Prostate gland (tissue), 2 donors: ENCODE measurements around the gene OR2T27. TPM values are rescaled to one million over a fixed set of nuclear protein-coding genes. Genes with fewer than 3 reads are reported as not detected.

Source experiments
- DNase-seq: peaks from one replicate; pipeline ENCODE4 v3.0.0-alpha.2; 2019; ENCODE audit warnings: low spot score
- H3K27ac ChIP-seq, 2 donors: fragments of 200-600 bp; sonication (generic); 2 replicates each; pipeline ENCODE4 v1.5.1; 2017 to 2019
- H3K27me3 ChIP-seq: fragments of 200-600 bp; sonication (generic); replicated peaks from 2 replicates; pipeline ENCODE4 v1.5.1; 2019; ENCODE audit not compliant: insufficient read depth
- H3K36me3 ChIP-seq, 2 donors: fragments of 200-600 bp; sonication (generic); 1 replicate in 1 of 2; 2 replicates in 1 of 2; pipeline versions ENCODE4 v1.5.1 to v1.8.1; 2017 to 2019
- H3K4me1 ChIP-seq: fragments of 200-600 bp; sonication (generic); replicated peaks from 2 replicates; pipeline ENCODE4 v1.5.1; 2019
- H3K4me3 ChIP-seq, 2 donors: fragments of 200-600 bp; sonication (generic); 2 replicates each; pipeline ENCODE4 v1.5.1; 2017 to 2019
- H3K9me3 ChIP-seq: fragments of 200-600 bp; sonication (generic); 2 replicates; pipeline ENCODE4 v1.5.1; 2017
- CTCF ChIP-seq, 4 experiments: fragments of 200-600 bp in 2 of 4; fragments of 450-650 bp in 2 of 4; sonication (generic) in 2 of 4; IDR thresholded peaks; 1 replicate in 3 of 4; 2 replicates in 1 of 4; pipeline ENCODE4 v1.5.1; 2016 to 2019; ENCODE audit warnings: antibody characterized with exemption in 4 of 4, mild to moderate bottlenecking in 2 of 4, moderate library complexity in 2 of 4
- POLR2A ChIP-seq: fragments of 450-650 bp; IDR thresholded peaks from one replicate; pipeline ENCODE4 v1.6.1; 2016; ENCODE audit warnings: antibody characterized with exemption, mild to moderate bottlenecking
- POLR2AphosphoS5 ChIP-seq: sonication (generic); formaldehyde crosslinking; IDR thresholded peaks from one replicate; pipeline ENCODE4 v1.6.1; 2017; ENCODE audit warnings: antibody characterized with exemption
- WGBS: methylation state at CpG from one replicate; pipeline ENCODE4 v1.1.5; 2018; 5-methylcytosine and 5-hydroxymethylcytosine counted together
- intact Hi-C: fragments of 100-400 bp; cut with DNase I; formaldehyde crosslinking; loops from one replicate; pipeline ENCODE4 v1.14.2; 2022
- total RNA-seq, 2 donors: library from RNA; depleted of rRNA; stranded (reverse); fragments of >200 nt; gene quantifications; one replicate each; pipeline ENCODE4 v1.1.0, GENCODE V29; 2016

The OR2T27 gene
- total RNA-seq, 2 donors from 2014 or later = not detected

- no peaks in the 10 kb centered on the region for H3K9me3 ChIP-seq
- no peaks in the 10 kb centered on the region for H3K27me3 ChIP-seq
- 63% methylated on average over 6 of the region's 6 CpGs for WGBS
- no peak overlapping the region for H3K27ac ChIP-seq
- no peaks in the 10 kb centered on the region for H3K36me3 ChIP-seq
- no peak for DNase-seq
- H3K4me1 ChIP-seq = no peaks in the 10 kb centered on the region
- intact Hi-C loops = loop anchor here (5.0 kb wide), 1 partner anchor 109 kb away; no protein-coding TSS in a partner anchor
- no peak for TF ChIP-seq POLR2A
- TF ChIP-seq POLR2AphosphoS5 = no peak
- no peak for TF ChIP-seq CTCF (IDR thresholded peaks at IDR 0.05)
- no peak overlapping the region for H3K4me3 ChIP-seq
These were observed 42.6 kb upstream of the OR2T27 start for GRCh38 chr1:248697907-248698306.

- Histone ChIP-seq H3K4me1 (no peaks in the 10 kb centered on the region), H3K9me3 (no peaks in the 10 kb centered on the region), H3K27me3 (no peaks in the 10 kb centered on the region), H3K36me3 (no peaks in the 10 kb centered on the region), H3K4me3 (no peak overlapping the region), H3K27ac (no peak overlapping the region)
- no peak for DNase-seq
- intact Hi-C loops = loop anchor here (5.0 kb wide), 1 partner anchor 111 kb away; no protein-coding TSS in a partner anchor
- no peak for TF ChIP-seq POLR2AphosphoS5
- no peak for TF ChIP-seq CTCF (IDR thresholded peaks at IDR 0.05)
- no peak for TF ChIP-seq POLR2A
- WGBS = 82% methylated on average over 3 of the region's 3 CpGs
These were observed 41.4 kb upstream of the OR2T27 start for GRCh38 chr1:248696774-248697173.

- Histone ChIP-seq H3K27ac (no peak overlapping the region), H3K9me3 (no peaks in the 10 kb centered on the region), H3K27me3 (no peaks in the 10 kb centered on the region), H3K36me3 (no peaks in the 10 kb centered on the region), H3K4me3 (no peak overlapping the region), H3K4me1 (no peaks in the 10 kb centered on the region)
- WGBS = 69% methylated on average over 3 of the region's 3 CpGs
- TF ChIP-seq POLR2A (no peak), CTCF (IDR thresholded peaks at IDR 0.05) (no peak), POLR2AphosphoS5 (no peak)
- no peak for DNase-seq
- intact Hi-C loops = loop anchor here (5.0 kb wide), 1 partner anchor 111 kb away; no protein-coding TSS in a partner anchor
These were observed 40.9 kb upstream of the OR2T27 start for GRCh38 chr1:248696261-248696660.

DNA sequence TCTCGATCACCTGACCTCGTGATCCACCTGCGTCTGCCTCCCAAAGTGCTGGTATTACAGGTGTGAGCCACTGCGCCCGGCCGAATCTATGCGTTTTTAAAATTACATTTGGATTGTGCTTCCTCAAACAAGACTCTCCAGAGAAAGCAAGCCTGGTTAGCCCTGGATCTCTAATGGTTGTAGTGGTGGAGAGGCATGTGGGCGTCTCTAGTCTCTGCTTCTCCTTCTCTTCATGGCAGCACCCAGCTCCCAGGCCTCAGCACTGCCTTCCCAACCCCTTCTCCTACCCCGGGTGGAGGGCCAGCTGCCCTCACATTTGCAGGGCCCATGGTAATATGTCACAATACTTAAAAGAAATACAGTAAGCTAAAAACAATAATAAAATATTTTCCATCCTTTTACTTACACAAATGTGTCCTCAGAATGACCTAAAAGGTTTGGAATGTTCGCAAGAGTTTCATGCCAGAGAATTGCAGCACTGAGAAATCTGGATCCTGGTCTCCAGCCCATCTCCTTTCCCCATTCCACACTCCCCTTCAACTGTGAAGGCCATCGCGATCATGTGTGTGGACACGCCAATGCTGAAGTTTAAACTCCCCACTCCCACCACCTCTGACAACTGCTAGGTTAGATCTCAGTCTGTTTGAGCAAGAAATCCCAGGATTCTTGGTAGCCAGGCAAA lies 40.3 kb upstream of the OR2T27 start:
- intact Hi-C loops = loop anchor here (5.0 kb wide), 1 partner anchor 112 kb away; no protein-coding TSS in a partner anchor
- TF ChIP-seq CTCF (IDR thresholded peaks at IDR 0.05) (no peak), POLR2A (no peak)
- Histone ChIP-seq H3K9me3 (no peaks in the 10 kb centered on the region), H3K27me3 (no peaks in the 10 kb centered on the region), H3K4me3 (no peak overlapping the region), H3K4me1 (no peaks in the 10 kb centered on the region), H3K27ac (no peak overlapping the region), H3K36me3 (no peaks in the 10 kb centered on the region)
- WGBS = 90% methylated on average over 13 of the region's 13 CpGs
- DNase-seq = no peak
